ENCODE measurements around the gene AGT.

- TF ChIP-seq POLR2A (IDR thresholded peaks at IDR 0.05): no peak
- no peak for TF ChIP-seq CTCF (IDR thresholded peaks at IDR 0.05)
- TF ChIP-seq POLR2AphosphoS5 (IDR thresholded peaks at IDR 0.05): no peak
Measured at GRCh38 chr1:230658691-230659090, 55.2 kb downstream of the AGT start.
